Middle frontal gyrus (tissue), 1 donor: Measurements from ENCODE around the gene L3MBTL2.
A peak's percentile ranks its signal among the peaks of the same experiment; 100 is the strongest.
"Not testable (repeated sequence)": the region's sequence is repeated elsewhere in the genome, so short reads cannot be mapped to it uniquely, and the experiment has no call there.

Experiments used
- DNase-seq: peaks from one replicate; pipeline ENCODE4 v3.0.0-alpha.2; 2015; ENCODE audit warnings: low spot score; ENCODE audit errors: extremely low spot score

L3MBTL2 gene

DNA sequence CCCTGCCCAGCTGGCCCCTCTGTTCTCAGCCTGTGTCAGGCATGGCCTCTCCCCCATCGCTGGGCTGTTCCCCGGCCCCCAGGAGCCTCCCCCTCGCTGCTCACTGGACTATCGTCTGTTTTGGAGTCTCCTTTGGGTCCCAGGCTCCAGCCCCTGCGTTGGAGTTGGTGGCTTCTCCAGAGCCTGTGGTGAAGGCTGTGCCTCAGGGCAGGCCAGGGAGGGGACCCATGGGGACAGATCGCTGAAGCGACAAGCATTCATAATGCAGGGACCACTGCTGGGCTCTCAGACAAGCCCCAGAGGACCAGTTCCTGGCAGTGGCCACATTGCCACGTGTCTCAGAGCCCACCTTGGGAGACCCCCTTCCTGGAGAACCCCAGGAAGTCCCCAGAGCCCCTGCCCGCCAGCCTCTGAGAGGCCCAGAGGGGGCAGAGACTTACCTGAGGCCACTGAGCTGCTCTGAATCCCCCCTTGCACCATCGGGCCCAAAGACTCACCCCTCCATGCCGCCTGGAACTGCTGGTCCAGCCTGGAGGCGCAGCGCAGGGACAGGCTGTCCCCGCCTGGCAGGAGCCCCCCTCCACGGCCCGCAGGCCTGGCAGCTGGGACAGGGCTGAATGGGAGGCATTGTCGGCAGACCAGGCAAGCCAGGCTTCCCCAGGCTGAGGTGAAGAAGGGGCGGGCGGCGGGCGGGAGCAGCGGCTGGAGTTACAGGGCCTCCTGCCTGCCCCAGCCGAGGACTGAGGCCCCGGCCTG is 35.4 kb downstream of the L3MBTL2 start, which contains the start of gene CHADL:
Gene CHADL, minus strand, starts transcription at position 555 of the 756 bp plus-strand sequence. Its CDS starts 50 bp downstream, at position 505.
- DNase-seq, result peak; percentile 79

- DNase-seq, result no peak
Measured at GRCh38 chr22:41241133-41241676, 36.1 kb downstream of the L3MBTL2 start.

- no peak for DNase-seq
Measured at GRCh38 chr22:41242396-41243117, 37.4 kb downstream of the L3MBTL2 start.

- no peak for DNase-seq
Measured at GRCh38 chr22:41243361-41243760, 38.2 kb downstream of the L3MBTL2 start.

GRCh38 chr22:41245917-41246499 is 40.9 kb downstream of the L3MBTL2 start:
- DNase-seq, result no peak

DNA sequence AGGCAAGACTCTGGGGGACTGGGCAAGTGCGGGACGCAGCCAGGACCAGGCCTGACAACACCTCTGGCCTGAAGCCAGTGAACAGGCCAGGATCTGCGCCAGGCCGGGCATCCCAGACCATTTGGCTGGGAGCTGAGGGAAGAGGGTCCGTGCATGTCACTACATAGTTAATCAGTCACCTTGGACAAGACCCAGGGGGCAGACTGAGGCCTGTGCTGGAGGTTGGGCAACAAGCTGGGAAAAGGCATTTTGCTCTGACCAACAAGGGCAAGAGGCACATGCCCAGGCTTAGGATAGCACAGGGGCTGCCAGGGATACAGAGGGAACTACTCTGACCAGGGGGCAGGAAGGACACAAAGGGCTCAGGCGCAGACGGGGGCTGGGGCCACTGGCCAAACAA is 42.6 kb downstream of the L3MBTL2 start:
- DNase-seq, result no peak

DNA sequence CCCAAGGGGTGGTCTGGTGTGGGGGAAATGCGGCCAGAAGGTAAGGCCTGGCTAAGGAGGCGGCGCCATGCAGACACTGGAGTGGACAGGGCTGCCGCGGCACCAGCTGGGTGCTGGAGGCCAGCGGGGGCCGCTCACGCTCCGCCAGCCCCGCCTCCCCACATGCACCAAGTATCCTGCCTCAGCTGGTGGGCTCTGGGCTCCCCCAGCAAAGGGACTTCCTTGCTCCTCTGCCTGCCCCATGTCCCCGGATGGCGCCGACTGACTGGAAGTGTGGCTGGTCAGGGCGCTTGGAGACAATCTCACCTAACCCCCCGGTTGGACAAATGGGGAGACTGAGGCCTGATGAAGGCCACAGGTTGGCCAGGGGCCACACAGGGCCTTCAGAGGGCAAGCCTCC is 43.2 kb downstream of the L3MBTL2 start:
- no peak for DNase-seq

GRCh38 chr22:41248758-41249157 is 43.6 kb downstream of the L3MBTL2 start:
- DNase-seq, result no peak

DNA sequence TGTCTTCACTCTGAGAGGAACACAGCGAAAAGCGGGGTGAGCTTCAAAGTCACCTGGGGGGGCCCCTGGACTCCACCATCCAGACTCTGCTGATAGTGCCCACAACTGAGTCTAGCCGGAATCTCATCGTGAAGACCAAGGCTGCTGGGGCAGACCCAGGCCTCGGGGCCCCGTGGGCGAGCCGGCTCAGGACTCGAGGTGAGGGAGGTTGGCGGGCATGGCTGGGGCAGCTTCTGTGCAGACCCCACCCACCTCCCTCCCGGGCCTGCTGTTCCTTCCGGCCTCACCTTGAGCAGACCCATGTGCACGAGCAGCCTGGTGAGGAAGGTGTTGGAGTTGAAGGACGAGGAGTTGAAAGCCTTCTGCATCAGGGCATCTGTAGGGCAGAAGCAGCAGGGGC is 44.3 kb downstream of the L3MBTL2 start:
- DNase-seq, result no peak

GRCh38 chr22:41250127-41250526 is 45.0 kb downstream of the L3MBTL2 start:
- DNase-seq, result no peak

- DNase-seq, result no peak
Measured at GRCh38 chr22:41252365-41252764, 47.3 kb downstream of the L3MBTL2 start.

DNA sequence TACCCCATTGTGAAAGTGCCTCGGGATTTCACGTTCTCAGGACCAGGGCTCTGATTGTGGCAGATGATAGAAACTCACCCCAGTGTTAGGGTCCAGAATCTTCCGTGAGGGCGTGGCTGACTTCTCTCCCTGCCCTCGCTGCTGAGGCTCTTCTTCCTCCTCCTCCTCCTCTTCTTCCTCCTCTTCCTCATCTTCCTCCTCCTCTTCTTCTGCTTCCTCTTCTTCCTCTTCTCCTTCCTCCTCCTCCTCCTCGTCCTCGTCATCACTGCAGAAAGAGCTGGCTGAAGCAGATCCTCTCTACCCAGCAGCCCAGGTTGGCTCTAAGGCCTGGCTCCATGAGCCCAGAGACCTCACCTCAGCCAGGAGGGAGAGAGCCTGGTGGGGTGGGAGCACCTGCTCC is 49.1 kb downstream of the L3MBTL2 start:
- DNase-seq, result no peak

- DNase-seq, result no peak
Measured at GRCh38 chr22:41256254-41257253, 51.4 kb downstream of the L3MBTL2 start.

- no peak for DNase-seq
Measured at GRCh38 chr22:41257696-41258095, 52.6 kb downstream of the L3MBTL2 start.

DNA sequence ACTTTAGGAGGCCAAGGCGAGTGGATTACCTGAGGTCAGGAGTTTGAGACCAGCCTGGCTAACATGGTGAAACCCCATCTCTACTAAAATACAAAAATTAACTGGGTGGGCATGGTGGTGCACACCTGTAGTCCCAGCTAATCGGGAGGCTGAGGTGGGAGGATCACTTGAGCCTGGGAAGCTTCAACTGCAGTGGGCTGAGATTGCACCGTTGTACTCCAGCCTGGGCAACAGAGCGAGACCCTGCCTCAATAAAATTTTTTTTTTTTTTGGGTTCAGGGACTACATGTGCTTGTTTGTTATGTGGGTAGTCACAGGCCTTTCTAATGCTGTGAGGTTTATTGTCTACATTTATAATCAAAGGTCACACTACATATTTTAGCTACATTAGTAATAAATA is 54.6 kb downstream of the L3MBTL2 start:
- DNase-seq, result not testable (repeated sequence)

- DNase-seq, result no peak
Measured at GRCh38 chr22:41260871-41261270, 55.8 kb downstream of the L3MBTL2 start.

GRCh38 chr22:41261541-41262249 is 56.6 kb downstream of the L3MBTL2 start:
- DNase-seq, result no peak

GRCh38 chr22:41262250-41262765 is 57.2 kb downstream of the L3MBTL2 start:
- DNase-seq, result no peak

GRCh38 chr22:41263704-41264103 is 58.6 kb downstream of the L3MBTL2 start:
- no peak for DNase-seq

GRCh38 chr22:41264408-41264941 is 59.4 kb downstream of the L3MBTL2 start:
- DNase-seq, result peak; percentile 59
